Stimulated activated CD4-positive, alpha-beta T cell treated with anti-CD3 and anti-CD28 coated beads, Interleukin-4, amount 100 ng/mL, for 24 hours (primary cell): ENCODE data around the gene ARL4C.
"Not testable (repeated sequence)": the region's sequence is repeated elsewhere in the genome, so short reads cannot be mapped to it uniquely, and the experiment has no call there.

Experiments
- DNase-seq: peaks from one replicate; pipeline ENCODE4 v3.0.0-alpha.2; 2020

Gene ARL4C

GRCh38 chr2:234469972-234470371 is 26.9 kb downstream of the ARL4C start:
- no peak for DNase-seq

DNA sequence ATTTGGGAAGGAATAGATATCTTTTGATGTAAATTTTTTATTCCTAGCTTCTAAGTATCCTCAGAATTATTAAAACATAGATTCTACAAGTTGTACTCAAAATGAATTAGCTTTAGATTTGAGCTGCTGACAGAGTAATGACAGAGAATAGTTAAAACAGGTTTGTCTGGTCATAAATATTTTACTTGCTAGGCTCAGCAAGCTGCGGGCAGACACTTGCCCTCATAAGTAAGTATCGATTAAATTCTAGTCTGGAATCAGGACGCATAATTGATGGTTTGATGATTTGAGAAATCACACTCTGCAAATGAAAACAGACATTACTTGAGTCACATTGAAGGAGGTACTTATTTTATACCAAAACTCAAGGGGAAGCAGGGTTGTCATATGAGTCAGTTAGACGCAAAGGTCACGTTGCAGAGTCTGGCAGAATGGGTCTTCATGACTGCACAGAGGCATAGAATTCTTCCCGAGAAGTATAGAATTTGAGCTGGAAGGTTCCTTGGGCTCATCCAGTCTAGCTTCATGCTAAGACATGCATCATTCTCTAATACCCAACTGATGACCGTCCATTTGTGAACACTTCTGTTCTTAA is 27.5 kb downstream of the ARL4C start:
- no peak for DNase-seq

DNA sequence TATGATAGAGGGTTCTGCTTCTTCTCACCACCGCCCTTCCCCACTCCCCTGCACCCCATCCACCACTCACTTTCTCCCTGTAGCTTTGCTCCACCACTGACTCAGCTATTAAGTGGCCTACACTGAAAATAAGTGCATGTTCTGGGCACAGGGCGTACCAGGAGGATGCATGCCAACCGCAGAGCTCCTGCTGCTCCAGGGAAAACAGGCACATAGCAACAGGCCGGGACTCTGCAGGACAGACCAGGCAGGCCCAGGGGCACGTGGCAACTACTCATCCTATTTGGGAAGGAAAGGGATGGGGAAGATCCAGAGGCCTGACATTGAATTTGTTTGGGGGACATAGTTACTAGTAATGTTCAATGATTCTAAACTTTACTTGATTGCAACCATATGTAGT is 28.4 kb downstream of the ARL4C start:
- DNase-seq, result no peak

DNA sequence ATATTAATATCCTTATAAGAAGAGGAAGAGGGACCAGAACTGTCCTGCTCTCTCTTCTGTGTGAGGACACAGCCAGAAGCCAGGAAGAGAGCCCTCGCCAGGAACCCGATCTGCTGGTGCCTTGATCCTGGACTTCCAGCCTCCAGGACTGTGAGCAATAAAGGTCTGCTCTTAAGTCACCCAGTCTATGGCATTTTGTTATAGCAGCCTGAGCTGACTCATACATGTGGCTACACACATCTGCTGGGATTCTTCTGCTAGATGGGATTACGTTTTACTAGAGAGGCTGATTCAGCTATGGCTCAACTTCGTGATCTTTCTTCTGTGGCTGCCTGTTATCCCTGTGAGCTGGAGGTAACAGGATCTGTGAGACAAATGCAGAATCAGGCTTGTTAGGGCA is 29.6 kb downstream of the ARL4C start:
- no peak for DNase-seq

DNA sequence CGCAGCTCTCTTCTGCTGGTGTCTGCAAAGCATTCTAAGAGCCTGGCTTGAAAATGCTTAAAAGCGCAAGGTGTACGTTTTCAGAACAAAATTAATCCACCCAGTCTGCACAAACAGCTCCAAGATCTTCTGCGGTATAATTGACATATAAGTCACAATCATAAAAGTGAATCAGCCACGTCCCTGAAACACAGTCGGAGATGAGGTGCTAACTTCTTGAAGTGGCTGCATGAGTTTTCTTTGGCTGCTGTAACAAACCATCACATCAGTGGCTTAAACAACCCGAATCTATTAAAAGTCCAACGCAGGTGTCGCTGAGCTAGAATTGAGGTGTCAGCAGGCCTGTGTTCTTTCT is 32.6 kb downstream of the ARL4C start:
- DNase-seq, result no peak

DNA sequence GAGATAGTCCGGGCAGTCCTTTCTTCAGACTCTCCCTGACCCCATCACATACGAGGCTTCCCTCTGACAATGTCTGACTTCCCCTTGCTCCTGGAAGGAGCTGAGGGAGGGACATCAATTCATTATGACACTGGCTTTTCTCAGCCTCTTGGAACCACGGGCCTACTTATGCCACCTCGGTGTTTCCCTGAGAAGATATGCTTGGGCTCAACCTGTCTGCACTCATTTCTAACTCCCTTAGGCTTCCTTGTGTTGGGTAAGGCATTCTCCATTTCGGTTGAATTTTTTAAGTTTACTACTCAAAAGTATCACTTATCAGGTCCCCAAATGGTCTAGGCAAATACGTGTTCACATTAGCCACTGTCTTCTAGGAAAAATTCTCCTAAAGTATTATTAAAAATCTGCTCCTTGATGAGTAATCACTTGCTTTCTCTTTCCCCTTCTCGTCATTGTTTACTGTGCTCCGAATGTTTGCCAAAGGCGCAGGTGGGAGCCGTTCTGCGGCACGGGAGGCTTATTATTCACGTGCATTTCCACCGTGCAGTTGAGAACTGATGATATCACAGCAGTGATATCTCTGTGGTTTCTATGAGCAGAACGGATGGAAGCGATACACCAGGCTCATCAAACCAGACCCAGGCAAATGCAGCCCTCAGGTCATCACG is 33.1 kb downstream of the ARL4C start:
- DNase-seq, result peak; percentile 80

DNA sequence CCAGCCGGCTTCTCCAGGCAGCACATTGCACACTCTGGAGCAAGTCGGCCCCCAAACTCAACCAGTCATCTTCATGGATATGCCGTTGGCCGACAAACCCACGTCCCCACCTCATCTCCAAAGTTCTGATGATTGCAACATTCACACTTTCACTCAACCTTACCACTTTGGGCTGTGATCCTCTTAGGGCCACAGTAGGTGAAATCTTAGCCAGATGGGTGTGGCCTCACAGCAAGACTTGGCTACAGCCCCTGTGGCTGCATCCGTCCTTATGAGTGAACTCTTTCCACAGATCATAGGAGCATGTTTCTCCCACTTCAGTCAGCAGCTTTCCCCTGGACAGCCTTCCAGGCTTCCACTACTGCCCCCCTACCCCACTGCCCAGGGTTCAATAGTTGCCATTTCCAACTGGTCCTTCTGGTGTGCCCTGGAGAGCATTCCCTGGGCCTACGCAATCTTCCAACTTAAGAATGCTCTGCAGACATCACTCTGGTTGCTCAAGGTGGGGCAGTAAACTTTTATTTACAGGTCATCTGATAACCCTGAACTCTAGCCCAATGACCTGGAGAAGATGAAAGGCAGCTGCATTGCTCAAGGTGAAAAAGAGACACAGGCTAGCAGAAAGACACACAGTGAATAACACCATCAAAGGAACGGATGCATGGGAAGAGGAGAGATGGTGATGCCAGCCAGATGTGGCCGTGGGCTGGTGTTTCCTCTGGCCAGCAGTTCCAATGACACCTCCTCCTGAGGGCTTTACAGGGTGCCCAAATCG is 34.5 kb downstream of the ARL4C start:
- DNase-seq, result no peak

DNA sequence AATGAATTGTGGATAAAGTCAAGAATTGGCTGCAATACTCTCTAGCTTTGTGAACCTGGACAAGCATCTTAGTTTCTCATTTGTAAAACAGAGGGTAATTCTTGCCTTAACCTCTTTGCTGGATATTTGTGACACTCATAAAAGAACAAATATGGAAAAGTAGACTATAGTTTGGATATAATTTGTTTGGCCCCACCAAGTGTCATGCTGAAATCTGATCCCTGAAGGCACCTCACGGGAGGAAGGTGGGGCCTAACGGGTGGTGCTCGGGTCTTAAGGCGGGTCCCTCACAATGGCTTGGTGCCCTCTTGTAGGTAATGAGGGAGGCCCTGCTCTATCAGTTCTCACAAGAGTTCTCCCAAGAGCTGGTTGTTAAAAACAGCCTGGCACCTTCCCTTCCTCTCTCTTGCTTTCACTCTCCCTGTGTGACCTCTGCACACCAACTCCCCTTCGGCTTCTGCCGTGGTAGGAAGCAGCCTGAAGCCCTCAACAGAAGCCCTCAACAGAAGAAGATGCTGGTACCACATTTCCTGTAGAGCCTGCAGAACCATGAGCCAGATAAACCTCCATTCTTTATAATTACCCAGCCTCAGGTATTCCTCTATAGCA is 37.4 kb downstream of the ARL4C start:
- no peak for DNase-seq

GRCh38 chr2:234458466-234458865 is 38.4 kb downstream of the ARL4C start:
- DNase-seq, result no peak

DNA sequence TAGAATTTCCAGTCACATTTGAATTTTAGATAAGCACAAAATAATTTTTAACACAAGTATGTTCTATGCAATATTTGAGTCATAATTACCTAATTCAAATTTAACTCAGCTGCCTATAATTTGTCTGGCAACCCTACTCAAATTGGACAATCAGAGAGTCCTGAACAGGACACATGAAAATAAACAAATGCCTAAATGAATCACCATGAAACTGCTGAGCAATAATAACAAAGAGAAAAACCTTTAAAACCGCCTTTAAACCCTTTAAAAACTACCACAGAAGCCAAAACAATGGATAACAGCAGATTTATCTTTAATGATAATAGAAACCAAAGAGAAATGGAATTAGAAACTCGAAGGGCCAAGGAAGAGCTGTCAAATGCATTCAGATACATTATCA is 39.5 kb downstream of the ARL4C start:
- DNase-seq, result no peak

- not testable (repeated sequence) for DNase-seq
Measured at GRCh38 chr2:234455246-234455645, 41.6 kb downstream of the ARL4C start.

- no peak for DNase-seq
Measured at GRCh38 chr2:234454433-234454832, 42.4 kb downstream of the ARL4C start.

GRCh38 chr2:234453216-234453615 is 43.7 kb downstream of the ARL4C start:
- DNase-seq, result peak; percentile 33

GRCh38 chr2:234451852-234452625 is 44.8 kb downstream of the ARL4C start:
- DNase-seq, result no peak

GRCh38 chr2:234451242-234451641 is 45.6 kb downstream of the ARL4C start:
- DNase-seq, result no peak

GRCh38 chr2:234450431-234451124 is 46.3 kb downstream of the ARL4C start:
- no peak for DNase-seq

GRCh38 chr2:234448506-234449184 is 48.2 kb downstream of the ARL4C start:
- no peak for DNase-seq

GRCh38 chr2:234447963-234448362 is 48.9 kb downstream of the ARL4C start:
- no peak for DNase-seq

- no peak for DNase-seq
Measured at GRCh38 chr2:234447189-234447588, 49.7 kb downstream of the ARL4C start.

- DNase-seq, result peak; percentile 70
Measured at GRCh38 chr2:234446404-234447076, 50.3 kb downstream of the ARL4C start.

DNA sequence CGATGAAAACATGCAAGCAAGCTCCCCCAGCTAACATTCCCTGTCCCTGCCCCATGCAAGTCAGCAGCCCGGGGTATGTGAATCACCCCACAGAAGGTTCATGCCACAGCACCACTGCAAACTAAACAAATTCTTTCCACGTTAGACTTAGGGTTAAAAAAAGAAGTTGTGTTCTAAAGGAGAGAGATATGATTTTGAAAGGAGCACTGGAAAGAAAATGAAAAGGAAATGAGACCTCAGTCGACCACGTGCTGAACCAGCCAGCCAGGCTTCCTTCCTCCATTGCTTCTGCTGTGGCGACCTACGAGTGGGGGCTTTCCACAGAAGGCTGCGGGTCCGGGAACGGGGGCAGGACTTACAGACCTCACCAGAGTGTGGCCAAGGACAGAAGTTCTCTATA is 52.0 kb downstream of the ARL4C start:
- peak; percentile 48 for DNase-seq
